H1 (cell line): ENCODE results near the gene SUCLG2. TPM values are rescaled to one million over a fixed set of nuclear protein-coding genes. Genes with fewer than 3 reads are reported as not detected.

Experiments
- NRF1 ChIP-seq: IDR thresholded peaks from 2 replicates; pipeline ENCODE4 v1.6.1; 2011; ENCODE audit warnings: mild to moderate bottlenecking, low read depth, low read length, improper control_type of control experiment
- TEAD4 ChIP-seq: IDR thresholded peaks from 2 replicates; pipeline ENCODE4 v1.6.1; 2012; ENCODE audit warnings: low read depth, low read length, inconsistent platforms, mixed read lengths
- polyA plus RNA-seq, 7 experiments: library from polyadenylated mRNA; depleted of rRNA in 3 of 7; stranded (reverse) in 5 of 7; unstranded in 2 of 7; fragments of >200 nt in 5 of 7; fragments of 200-250 nt in 2 of 7; gene quantifications; 1 replicate in 5 of 7; 2 replicates in 1 of 7; 4 replicates in 1 of 7; pipeline versions ENCODE4 v1.2.1 to v1.2.3, GENCODE V29; 2011 to 2013; ENCODE audit warnings: missing spikeins in 2 of 7, mixed read lengths in 2 of 7
- total RNA-seq: library from RNA; stranded (reverse); fragmentation: NEBNext Ultra II Directional; extraction: Animal tissue kit (Norgen Biotek cat#: 25700); gene quantifications from 2 replicates; pipeline ENCODE4 v1.2.1, GENCODE V29; 2021
- TF ChIP-seq, protein P1 (sequence below): fragments of 300-600 bp; sonication (generic); IDR thresholded peaks from 2 replicates; pipeline ENCODE4 v1.7.1; 2012; ENCODE audit warnings: low read length, moderate library complexity, mild to moderate bottlenecking, inconsistent platforms; ENCODE audit not compliant: insufficient replicate concordance

The SUCLG2 gene
- total and polyA plus RNA-seq, 2 of the 8 experiments (the other 6 are each of a cell fraction or from before 2014, with no cell fraction given) = 12.9 to 46.2 TPM

DNA sequence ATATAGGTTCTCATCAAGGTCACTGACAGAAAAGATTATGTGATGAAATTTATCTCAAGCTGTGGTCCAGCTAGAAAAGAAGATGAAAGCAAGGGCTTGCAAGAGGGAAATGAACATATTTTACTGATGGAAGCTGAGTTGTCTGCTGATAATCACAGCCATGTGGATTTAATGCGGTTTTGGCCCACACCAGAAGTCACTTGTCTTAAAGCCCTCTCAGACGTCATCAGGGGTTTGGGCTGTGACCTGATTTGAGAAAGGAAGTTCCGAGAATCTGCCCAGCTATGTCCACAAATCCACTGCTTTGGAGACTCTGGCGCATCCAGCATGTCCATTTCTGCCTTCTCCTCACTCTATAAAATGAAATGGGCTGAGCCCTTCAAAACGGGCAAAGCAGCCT, 278.4 kb downstream of the SUCLG2 start (continued):
- TF ChIP-seq TEAD4 (no peak), NRF1 (no peak)
- TF ChIP-seq, protein P1, sequence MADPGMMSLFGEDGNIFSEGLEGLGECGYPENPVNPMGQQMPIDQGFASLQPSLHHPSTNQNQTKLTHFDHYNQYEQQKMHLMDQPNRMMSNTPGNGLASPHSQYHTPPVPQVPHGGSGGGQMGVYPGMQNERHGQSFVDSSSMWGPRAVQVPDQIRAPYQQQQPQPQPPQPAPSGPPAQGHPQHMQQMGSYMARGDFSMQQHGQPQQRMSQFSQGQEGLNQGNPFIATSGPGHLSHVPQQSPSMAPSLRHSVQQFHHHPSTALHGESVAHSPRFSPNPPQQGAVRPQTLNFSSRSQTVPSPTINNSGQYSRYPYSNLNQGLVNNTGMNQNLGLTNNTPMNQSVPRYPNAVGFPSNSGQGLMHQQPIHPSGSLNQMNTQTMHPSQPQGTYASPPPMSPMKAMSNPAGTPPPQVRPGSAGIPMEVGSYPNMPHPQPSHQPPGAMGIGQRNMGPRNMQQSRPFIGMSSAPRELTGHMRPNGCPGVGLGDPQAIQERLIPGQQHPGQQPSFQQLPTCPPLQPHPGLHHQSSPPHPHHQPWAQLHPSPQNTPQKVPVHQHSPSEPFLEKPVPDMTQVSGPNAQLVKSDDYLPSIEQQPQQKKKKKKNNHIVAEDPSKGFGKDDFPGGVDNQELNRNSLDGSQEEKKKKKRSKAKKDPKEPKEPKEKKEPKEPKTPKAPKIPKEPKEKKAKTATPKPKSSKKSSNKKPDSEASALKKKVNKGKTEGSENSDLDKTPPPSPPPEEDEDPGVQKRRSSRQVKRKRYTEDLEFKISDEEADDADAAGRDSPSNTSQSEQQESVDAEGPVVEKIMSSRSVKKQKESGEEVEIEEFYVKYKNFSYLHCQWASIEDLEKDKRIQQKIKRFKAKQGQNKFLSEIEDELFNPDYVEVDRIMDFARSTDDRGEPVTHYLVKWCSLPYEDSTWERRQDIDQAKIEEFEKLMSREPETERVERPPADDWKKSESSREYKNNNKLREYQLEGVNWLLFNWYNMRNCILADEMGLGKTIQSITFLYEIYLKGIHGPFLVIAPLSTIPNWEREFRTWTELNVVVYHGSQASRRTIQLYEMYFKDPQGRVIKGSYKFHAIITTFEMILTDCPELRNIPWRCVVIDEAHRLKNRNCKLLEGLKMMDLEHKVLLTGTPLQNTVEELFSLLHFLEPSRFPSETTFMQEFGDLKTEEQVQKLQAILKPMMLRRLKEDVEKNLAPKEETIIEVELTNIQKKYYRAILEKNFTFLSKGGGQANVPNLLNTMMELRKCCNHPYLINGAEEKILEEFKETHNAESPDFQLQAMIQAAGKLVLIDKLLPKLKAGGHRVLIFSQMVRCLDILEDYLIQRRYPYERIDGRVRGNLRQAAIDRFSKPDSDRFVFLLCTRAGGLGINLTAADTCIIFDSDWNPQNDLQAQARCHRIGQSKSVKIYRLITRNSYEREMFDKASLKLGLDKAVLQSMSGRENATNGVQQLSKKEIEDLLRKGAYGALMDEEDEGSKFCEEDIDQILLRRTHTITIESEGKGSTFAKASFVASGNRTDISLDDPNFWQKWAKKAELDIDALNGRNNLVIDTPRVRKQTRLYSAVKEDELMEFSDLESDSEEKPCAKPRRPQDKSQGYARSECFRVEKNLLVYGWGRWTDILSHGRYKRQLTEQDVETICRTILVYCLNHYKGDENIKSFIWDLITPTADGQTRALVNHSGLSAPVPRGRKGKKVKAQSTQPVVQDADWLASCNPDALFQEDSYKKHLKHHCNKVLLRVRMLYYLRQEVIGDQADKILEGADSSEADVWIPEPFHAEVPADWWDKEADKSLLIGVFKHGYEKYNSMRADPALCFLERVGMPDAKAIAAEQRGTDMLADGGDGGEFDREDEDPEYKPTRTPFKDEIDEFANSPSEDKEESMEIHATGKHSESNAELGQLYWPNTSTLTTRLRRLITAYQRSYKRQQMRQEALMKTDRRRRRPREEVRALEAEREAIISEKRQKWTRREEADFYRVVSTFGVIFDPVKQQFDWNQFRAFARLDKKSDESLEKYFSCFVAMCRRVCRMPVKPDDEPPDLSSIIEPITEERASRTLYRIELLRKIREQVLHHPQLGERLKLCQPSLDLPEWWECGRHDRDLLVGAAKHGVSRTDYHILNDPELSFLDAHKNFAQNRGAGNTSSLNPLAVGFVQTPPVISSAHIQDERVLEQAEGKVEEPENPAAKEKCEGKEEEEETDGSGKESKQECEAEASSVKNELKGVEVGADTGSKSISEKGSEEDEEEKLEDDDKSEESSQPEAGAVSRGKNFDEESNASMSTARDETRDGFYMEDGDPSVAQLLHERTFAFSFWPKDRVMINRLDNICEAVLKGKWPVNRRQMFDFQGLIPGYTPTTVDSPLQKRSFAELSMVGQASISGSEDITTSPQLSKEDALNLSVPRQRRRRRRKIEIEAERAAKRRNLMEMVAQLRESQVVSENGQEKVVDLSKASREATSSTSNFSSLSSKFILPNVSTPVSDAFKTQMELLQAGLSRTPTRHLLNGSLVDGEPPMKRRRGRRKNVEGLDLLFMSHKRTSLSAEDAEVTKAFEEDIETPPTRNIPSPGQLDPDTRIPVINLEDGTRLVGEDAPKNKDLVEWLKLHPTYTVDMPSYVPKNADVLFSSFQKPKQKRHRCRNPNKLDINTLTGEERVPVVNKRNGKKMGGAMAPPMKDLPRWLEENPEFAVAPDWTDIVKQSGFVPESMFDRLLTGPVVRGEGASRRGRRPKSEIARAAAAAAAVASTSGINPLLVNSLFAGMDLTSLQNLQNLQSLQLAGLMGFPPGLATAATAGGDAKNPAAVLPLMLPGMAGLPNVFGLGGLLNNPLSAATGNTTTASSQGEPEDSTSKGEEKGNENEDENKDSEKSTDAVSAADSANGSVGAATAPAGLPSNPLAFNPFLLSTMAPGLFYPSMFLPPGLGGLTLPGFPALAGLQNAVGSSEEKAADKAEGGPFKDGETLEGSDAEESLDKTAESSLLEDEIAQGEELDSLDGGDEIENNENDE = no peak
